HEK293 (cell line): ENCODE data around the gene TCEA3.

Experiments
- CTCF ChIA-PET: fragments of 350-600 bp; formaldehyde crosslinking; extraction: SDS; loops from one replicate; lab custom pipeline; 2021; ENCODE audit warnings: antibody characterized with exemption; lab: Yijun Ruan, JAX
- POLR2A ChIA-PET: fragments of 300-600 bp; formaldehyde crosslinking; extraction: SDS; loops from one replicate; lab custom pipeline; 2020; ENCODE audit warnings: antibody characterized with exemption, inconsistent platforms; lab: Yijun Ruan, JAX
- H3K27ac ChIP-seq: fragments of 200-500 bp; sonication (Bioruptor generic); 2 replicates; pipeline ENCODE4 v1.5.1; 2014; ENCODE audit warnings: low read depth, low read length, control low read depth, inconsistent platforms; ENCODE audit errors: extremely low read depth
- H3K36me3 ChIP-seq, 2 experiments: fragments of 200-500 bp in 1 of 2; sonication (Bioruptor generic) in 1 of 2; 1 replicate in 1 of 2; 2 replicates in 1 of 2; pipeline ENCODE4 v1.5.1; 2014 to 2017; ENCODE audit warnings: inconsistent platforms in 2 of 2, low read length in 2 of 2; ENCODE audit not compliant: control insufficient read depth in 2 of 2, insufficient read depth in 1 of 2
- H3K4me1 ChIP-seq: fragments of 200-500 bp; sonication (Bioruptor generic); 2 replicates; pipeline ENCODE4 v1.5.1; 2014; ENCODE audit warnings: mild to moderate bottlenecking, low read length, inconsistent platforms; ENCODE audit not compliant: control insufficient read depth, insufficient read depth
- H3K4me3 ChIP-seq: 2 replicates; pipeline ENCODE4 v1.5.1; 2011; ENCODE audit warnings: low read depth, mild to moderate bottlenecking, control low read depth, low read length, moderate library complexity
- H3K9me3 ChIP-seq: fragments of 200-500 bp; sonication (Bioruptor generic); 2 replicates; pipeline ENCODE4 v1.5.1; 2014; ENCODE audit warnings: low read depth, low read length, inconsistent platforms; ENCODE audit not compliant: control insufficient read depth, insufficient read depth
- HOXD13 ChIP-seq: sonication (generic); formaldehyde crosslinking; IDR thresholded peaks from 2 replicates; pipeline ENCODE4 v1.8.0; 2022; ENCODE audit warnings: missing genetic modification reagents, borderline replicate concordance
- KLF1 ChIP-seq: fragments of 450-650 bp; formaldehyde crosslinking; IDR thresholded peaks from 2 replicates; pipeline ENCODE4 v1.5.1; 2016; ENCODE audit warnings: missing biosample characterization, missing genetic modification characterization
- KLF17 ChIP-seq: fragments of 450-650 bp; formaldehyde crosslinking; IDR thresholded peaks from 2 replicates; pipeline ENCODE4 v1.5.1; 2016; ENCODE audit warnings: missing biosample characterization, missing genetic modification characterization
- MZF1 ChIP-seq: fragments of 450-650 bp; formaldehyde crosslinking; IDR thresholded peaks from 2 replicates; pipeline ENCODE4 v1.5.1; 2017; ENCODE audit warnings: missing biosample characterization, missing genetic modification characterization, borderline replicate concordance
- PBX3 ChIP-seq: sonication (generic); formaldehyde crosslinking; IDR thresholded peaks from 2 replicates; pipeline ENCODE4 v1.8.1; 2022; ENCODE audit warnings: mild to moderate bottlenecking, moderate library complexity, missing genetic modification reagents
- PRDM1 ChIP-seq: fragments of 450-650 bp; formaldehyde crosslinking; IDR thresholded peaks from 2 replicates; pipeline ENCODE4; 2016; ENCODE audit warnings: missing biosample characterization, missing genetic modification characterization
- SP2 ChIP-seq: fragments of 450-650 bp; formaldehyde crosslinking; IDR thresholded peaks from 2 replicates; pipeline ENCODE4 v1.5.1; 2016; ENCODE audit warnings: missing biosample characterization, missing genetic modification characterization
- WT1 ChIP-seq: fragments of 450-650 bp; formaldehyde crosslinking; IDR thresholded peaks from 2 replicates; pipeline ENCODE4 v1.5.1; 2016; ENCODE audit warnings: missing biosample characterization, missing genetic modification characterization
- ZNF121 ChIP-seq: fragments of 450-650 bp; formaldehyde crosslinking; IDR thresholded peaks from 2 replicates; pipeline ENCODE4 v1.5.1; 2016; ENCODE audit warnings: missing biosample characterization, missing genetic modification characterization
- ZNF169 ChIP-seq: fragments of 450-650 bp; formaldehyde crosslinking; IDR thresholded peaks from 2 replicates; pipeline ENCODE4 v1.5.1; 2016; ENCODE audit warnings: missing biosample characterization, missing genetic modification characterization
- ZNF211 ChIP-seq: fragments of 450-650 bp; formaldehyde crosslinking; IDR thresholded peaks from 2 replicates; pipeline ENCODE4 v1.5.1; 2016; ENCODE audit warnings: low read depth, missing biosample characterization, missing genetic modification characterization
- ZNF24 ChIP-seq: fragments of 450-650 bp; formaldehyde crosslinking; IDR thresholded peaks from 2 replicates; pipeline ENCODE4 v1.5.1; 2016; ENCODE audit warnings: missing biosample characterization, missing genetic modification characterization
- ZNF292 ChIP-seq: fragments of 450-650 bp; formaldehyde crosslinking; IDR thresholded peaks from 2 replicates; pipeline ENCODE4 v1.5.1; 2016; ENCODE audit warnings: low read depth, missing biosample characterization, missing genetic modification characterization, borderline replicate concordance
- ZNF366 ChIP-seq: fragments of 450-650 bp; formaldehyde crosslinking; conservative IDR thresholded peaks from 2 replicates; pipeline ENCODE4 v1.5.1; 2016; ENCODE audit warnings: missing biosample characterization, missing genetic modification characterization
- ZNF510 ChIP-seq: fragments of 450-650 bp; formaldehyde crosslinking; IDR thresholded peaks from 2 replicates; pipeline ENCODE4 v1.5.1; 2018; ENCODE audit warnings: mild to moderate bottlenecking, missing genetic modification characterization, missing biosample characterization; ENCODE audit not compliant: insufficient replicate concordance
- ZNF544 ChIP-seq: fragments of 450-650 bp; formaldehyde crosslinking; IDR thresholded peaks from 2 replicates; pipeline ENCODE4 v1.5.0; 2017; ENCODE audit warnings: missing biosample characterization, missing genetic modification characterization
- ZNF555 ChIP-seq: fragments of 450-650 bp; formaldehyde crosslinking; conservative IDR thresholded peaks from 2 replicates; pipeline ENCODE4 v1.5.1; 2017; ENCODE audit warnings: missing biosample characterization, mild to moderate bottlenecking, missing genetic modification characterization, inconsistent platforms
- ZNF561 ChIP-seq: fragments of 450-650 bp; IDR thresholded peaks from 2 replicates; pipeline ENCODE4 v1.5.1; 2018; ENCODE audit warnings: missing biosample characterization, missing genetic modification characterization, borderline replicate concordance
- ZNF654 ChIP-seq: fragments of 450-650 bp; formaldehyde crosslinking; IDR thresholded peaks from 2 replicates; pipeline ENCODE4 v1.5.1; 2016; ENCODE audit warnings: low read depth, missing biosample characterization, missing genetic modification characterization
- ZNF660 ChIP-seq: fragments of 450-650 bp; IDR thresholded peaks from 2 replicates; pipeline ENCODE4 v1.5.1; 2018; ENCODE audit warnings: missing biosample characterization, mild to moderate bottlenecking, missing genetic modification characterization
- ZNF704 ChIP-seq: fragments of 450-650 bp; formaldehyde crosslinking; IDR thresholded peaks from 2 replicates; pipeline ENCODE4 v1.5.1; 2016; ENCODE audit warnings: missing biosample characterization, missing genetic modification characterization
- ZNF707 ChIP-seq: fragments of 450-650 bp; formaldehyde crosslinking; IDR thresholded peaks from 2 replicates; pipeline ENCODE4 v1.5.1; 2016; ENCODE audit warnings: missing biosample characterization, missing genetic modification characterization
- TF ChIP-seq, protein P1 (sequence below): fragments of 450-650 bp; formaldehyde crosslinking; IDR thresholded peaks from 2 replicates; pipeline ENCODE4; 2016; ENCODE audit warnings: missing biosample characterization, missing genetic modification characterization

TCEA3 gene

GRCh38 chr1:23436520-23437354 is 12.2 kb upstream of the TCEA3 start:
- ChIA-PET POLR2A (no interaction called here), CTCF (no interaction called here)
- Histone ChIP-seq H3K4me1 (no peaks in the 10 kb centered on the region), H3K4me3 (no peak overlapping the region), H3K36me3 (peaks cover 0 to 84% of the 10 kb centered on the region in 2 experiments; a peak in 1 of 3 replicates), H3K9me3 (no peaks in the 10 kb centered on the region), H3K27ac (no peak overlapping the region)
- TF ChIP-seq SP2 (tag by site-specific recombination) (peak; percentile 30), KLF1 (tag by site-specific recombination) (peak; percentile 98), ZNF561 (tag by site-specific recombination) (no peak), KLF17 (tag by site-specific recombination) (0 out of 2 replicates have a peak, but pooled peaks have one; percentile 5)

GRCh38 chr1:23434260-23434775 is 9.8 kb upstream of the TCEA3 start:
- H3K9me3 ChIP-seq = no peaks in the 10 kb centered on the region
- CTCF ChIA-PET = interaction anchor here (1.0 kb wide), 1 partner anchor 9 kb away, joined by 3 read pairs; no protein-coding TSS in a partner anchor
- H3K4me3 ChIP-seq = no peak overlapping the region
- TF ChIP-seq PRDM1 (peak; percentile 92), ZNF510 (tag by site-specific recombination) (no peak), ZNF121 (tag by site-specific recombination) (no peak), ZNF366 (tag by site-specific recombination) (0 out of 2 replicates have a peak, but pooled peaks have one; percentile 11), MZF1 (tag by site-specific recombination) (no peak)
- TF ChIP-seq, protein P1, sequence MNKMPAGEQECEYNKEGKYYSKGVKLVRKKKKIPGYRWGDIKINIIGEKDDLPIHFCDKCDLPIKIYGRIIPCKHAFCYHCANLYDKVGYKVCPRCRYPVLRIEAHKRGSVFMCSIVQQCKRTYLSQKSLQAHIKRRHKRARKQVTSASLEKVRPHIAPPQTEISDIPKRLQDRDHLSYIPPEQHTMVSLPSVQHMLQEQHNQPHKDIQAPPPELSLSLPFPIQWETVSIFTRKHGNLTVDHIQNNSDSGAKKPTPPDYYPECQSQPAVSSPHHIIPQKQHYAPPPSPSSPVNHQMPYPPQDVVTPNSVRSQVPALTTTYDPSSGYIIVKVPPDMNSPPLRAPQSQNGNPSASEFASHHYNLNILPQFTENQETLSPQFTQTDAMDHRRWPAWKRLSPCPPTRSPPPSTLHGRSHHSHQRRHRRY (tag by site-specific recombination) = no peak
- H3K27ac ChIP-seq = no peak overlapping the region
- H3K4me1 ChIP-seq = no peaks in the 10 kb centered on the region
- POLR2A ChIA-PET = no interaction called here
- H3K36me3 ChIP-seq = peaks cover 0 to 95% of the 10 kb centered on the region in 2 experiments; a peak in 1 of 3 replicates

- POLR2A ChIA-PET = no interaction called here
Measured at GRCh38 chr1:23433122-23433521, 8.6 kb upstream of the TCEA3 start.

More at GRCh38 chr1:23433122-23433521, 8.6 kb upstream of the TCEA3 start:
- TF ChIP-seq ZNF24 (tag by site-specific recombination) (no peak), ZNF211 (tag by site-specific recombination) (no peak), ZNF544 (no peak), ZNF704 (tag by site-specific recombination) (no peak), ZNF707 (tag by site-specific recombination) (no peak), HOXD13 (CRISPR knock-in tag) (no peak), WT1 (no peak), ZNF660 (tag by site-specific recombination) (no peak), PBX3 (CRISPR knock-in tag) (no peak), ZNF292 (tag by site-specific recombination) (no peak), ZNF654 (no peak), ZNF169 (no peak), ZNF555 (no peak)
- TF ChIP-seq, all 188 proteins: peak for 0
- Histone ChIP-seq H3K27ac (no peak overlapping the region), H3K4me1 (no peaks in the 10 kb centered on the region), H3K4me3 (no peak overlapping the region), H3K9me3 (no peaks in the 10 kb centered on the region), H3K36me3 (peaks cover 0 to 96% of the 10 kb centered on the region in 2 experiments; a peak in 1 of 3 replicates)
- CTCF ChIA-PET = interaction anchor here (1.0 kb wide), 1 partner anchor 10 kb away, joined by 3 read pairs; no protein-coding TSS in a partner anchor
